ENCODE results near the gene FSTL4. TPM values are rescaled to one million over a fixed set of nuclear protein-coding genes. Genes with fewer than 3 reads are reported as not detected.

The FSTL4 gene
- total RNA-seq, 1 donor from 2014 or later, result 0.21 TPM

- Mint-ChIP-seq H3K9me3 (ENCODE audit: unreplicated experiment) (no peaks in the 10 kb centered on the region), H3K4me3 (ENCODE audit: unreplicated experiment) (no peak overlapping the region), H3K36me3 (ENCODE audit: low read depth, unreplicated experiment) (no peaks in the 10 kb centered on the region), H3K27ac (ENCODE audit: unreplicated experiment) (no peak overlapping the region), H3K27me3 (ENCODE audit: unreplicated experiment) (peaks cover 4% of the 10 kb centered on the region), H3K4me1 (ENCODE audit: unreplicated experiment) (peaks cover 20% of the 10 kb centered on the region)
- no peak for TF ChIP-seq CTCF (IDR thresholded peaks at IDR 0.05; ENCODE audit: unreplicated experiment)
- no peak for DNase-seq (ENCODE audit: low spot score)
Observed at GRCh38 chr5:133247151-133247709, 365.1 kb downstream of the FSTL4 start.

- Mint-ChIP-seq H3K27ac (ENCODE audit: unreplicated experiment) (no peak overlapping the region), H3K9me3 (ENCODE audit: unreplicated experiment) (no peaks in the 10 kb centered on the region), H3K27me3 (ENCODE audit: unreplicated experiment) (peaks cover 6% of the 10 kb centered on the region), H3K4me1 (ENCODE audit: unreplicated experiment) (peaks cover 20% of the 10 kb centered on the region), H3K36me3 (ENCODE audit: low read depth, unreplicated experiment) (no peaks in the 10 kb centered on the region), H3K4me3 (ENCODE audit: unreplicated experiment) (no peak overlapping the region)
- TF ChIP-seq CTCF (IDR thresholded peaks at IDR 0.05; ENCODE audit: unreplicated experiment), result no peak
- no peak for DNase-seq (ENCODE audit: low spot score)
Observed at GRCh38 chr5:133246376-133247150, 365.8 kb downstream of the FSTL4 start.

GRCh38 chr5:133246053-133246370 lies 366.3 kb downstream of the FSTL4 start:
- Mint-ChIP-seq H3K4me1 (ENCODE audit: unreplicated experiment) (peaks cover 20% of the 10 kb centered on the region), H3K36me3 (ENCODE audit: low read depth, unreplicated experiment) (no peaks in the 10 kb centered on the region), H3K27me3 (ENCODE audit: unreplicated experiment) (peaks cover 6% of the 10 kb centered on the region), H3K27ac (ENCODE audit: unreplicated experiment) (no peak overlapping the region), H3K9me3 (ENCODE audit: unreplicated experiment) (no peaks in the 10 kb centered on the region), H3K4me3 (ENCODE audit: unreplicated experiment) (no peak overlapping the region)
- no peak for TF ChIP-seq CTCF (IDR thresholded peaks at IDR 0.05; ENCODE audit: unreplicated experiment)
- DNase-seq (ENCODE audit: low spot score), result no peak

GRCh38 chr5:133245191-133246052 lies 366.9 kb downstream of the FSTL4 start:
- Mint-ChIP-seq H3K4me3 (ENCODE audit: unreplicated experiment) (no peak overlapping the region), H3K27me3 (ENCODE audit: unreplicated experiment) (peaks cover 4% of the 10 kb centered on the region), H3K4me1 (ENCODE audit: unreplicated experiment) (peaks cover 20% of the 10 kb centered on the region), H3K27ac (ENCODE audit: unreplicated experiment) (no peak overlapping the region), H3K36me3 (ENCODE audit: low read depth, unreplicated experiment) (no peaks in the 10 kb centered on the region), H3K9me3 (ENCODE audit: unreplicated experiment) (no peaks in the 10 kb centered on the region)
- TF ChIP-seq CTCF (IDR thresholded peaks at IDR 0.05; ENCODE audit: unreplicated experiment), result no peak
- no peak for DNase-seq (ENCODE audit: low spot score)
